ENCODE measurements around the gene MUC20.

DNA sequence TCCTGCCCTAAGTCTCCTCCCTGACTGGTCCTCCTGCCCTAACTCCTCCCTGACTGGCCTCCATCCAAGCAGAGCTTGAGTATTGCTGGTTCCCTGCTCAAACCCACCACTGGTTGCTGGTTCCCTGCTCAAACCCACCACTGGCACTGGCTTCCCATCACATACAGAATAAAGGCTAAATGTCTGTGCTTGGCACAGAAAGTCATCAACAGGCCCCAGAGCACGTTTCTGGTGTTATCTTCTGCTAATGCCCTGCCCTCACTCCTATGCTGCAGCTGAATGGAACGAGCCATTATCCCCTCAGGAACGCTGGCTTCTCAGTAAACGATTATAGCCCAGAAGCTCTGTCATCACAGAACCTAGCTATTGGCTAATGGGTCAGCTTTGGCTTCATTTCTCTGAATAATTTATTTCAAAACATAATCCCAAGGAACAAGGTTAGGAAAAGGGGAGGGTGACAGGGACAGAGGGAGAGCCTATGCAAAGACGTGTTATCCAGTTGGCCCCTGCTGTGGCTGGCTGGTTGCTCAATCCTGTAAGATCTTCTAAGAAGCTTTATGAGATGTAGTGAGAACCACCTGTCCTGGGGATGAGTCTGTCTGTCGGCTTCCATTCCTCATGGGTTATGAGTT lies 6.3 kb upstream of the MUC20 start:
- TF ChIP-seq CTCF (conservative IDR thresholded peaks at IDR 0.05), result no peak
- no peak for TF ChIP-seq ZFX (IDR thresholded peaks at IDR 0.05)
